ENCODE results near the gene ZBTB20. TPM values are rescaled to one million over a fixed set of nuclear protein-coding genes. Genes with fewer than 3 reads are reported as not detected.

Gene ZBTB20
- total RNA-seq, 1 donor from 2014 or later, result 8.7 TPM

DNA sequence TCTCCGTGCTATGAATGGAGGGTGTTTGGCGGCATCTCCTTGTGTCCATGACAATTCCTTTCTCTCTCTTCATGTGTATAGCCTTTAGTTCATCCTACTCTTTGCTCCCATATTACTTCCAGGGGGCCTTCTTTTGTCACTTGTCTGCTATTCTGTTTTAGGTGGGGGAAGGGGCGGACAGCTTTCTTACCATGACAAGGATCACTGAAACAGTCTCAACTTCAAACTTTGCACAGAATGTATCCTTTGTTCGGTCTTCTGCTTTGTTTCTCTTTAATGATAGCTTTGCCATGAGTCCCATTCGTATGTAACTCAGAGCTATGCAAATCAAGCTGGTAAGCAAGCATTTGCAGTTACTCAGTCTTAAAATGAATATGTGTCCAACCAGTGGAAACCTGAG, 559.1 kb downstream of the ZBTB20 start:
- DNase-seq (ENCODE audit: low read depth in 2 of 2), result no peak

DNA sequence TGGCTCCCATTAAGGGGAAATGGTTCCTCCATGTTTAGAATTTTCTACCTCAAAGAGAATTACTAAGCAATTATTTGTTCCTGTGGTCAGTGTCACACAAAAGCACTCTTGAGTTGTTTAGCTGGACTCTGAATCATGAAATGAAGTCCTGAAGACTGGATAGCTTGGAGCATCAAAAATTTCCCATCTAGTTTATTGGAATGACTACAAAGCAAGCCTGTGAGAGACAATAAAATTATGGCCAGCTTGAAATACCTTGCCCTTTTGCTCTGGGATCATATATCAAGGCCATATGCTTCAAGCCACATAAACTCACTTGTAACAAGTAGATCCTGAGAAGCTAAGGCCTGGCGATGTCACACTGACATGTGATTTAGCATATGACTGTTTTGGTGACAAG, 561.0 kb downstream of the ZBTB20 start:
- no peak for DNase-seq (ENCODE audit: low read depth in 2 of 2)

DNA sequence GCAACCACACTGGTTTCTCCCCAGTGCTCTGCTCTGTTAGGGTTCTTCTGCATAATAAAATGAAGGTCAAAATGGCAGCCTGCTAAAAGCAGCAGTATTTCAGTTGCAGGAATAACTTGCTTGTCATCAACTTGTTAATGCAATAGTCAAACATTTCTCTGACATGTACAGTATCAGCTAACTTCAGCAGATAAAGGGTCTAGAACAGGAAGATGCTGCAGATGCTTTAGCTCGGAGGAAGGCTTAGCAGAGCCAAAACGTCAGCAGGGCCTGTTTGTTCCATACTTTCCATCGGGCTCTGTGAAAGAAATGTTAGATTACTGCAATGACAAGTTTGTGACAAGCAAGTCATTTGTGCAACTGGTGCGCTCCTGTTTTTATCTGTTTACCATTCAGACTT, 561.4 kb downstream of the ZBTB20 start:
- DNase-seq (ENCODE audit: low read depth in 2 of 2), result no peak

DNA sequence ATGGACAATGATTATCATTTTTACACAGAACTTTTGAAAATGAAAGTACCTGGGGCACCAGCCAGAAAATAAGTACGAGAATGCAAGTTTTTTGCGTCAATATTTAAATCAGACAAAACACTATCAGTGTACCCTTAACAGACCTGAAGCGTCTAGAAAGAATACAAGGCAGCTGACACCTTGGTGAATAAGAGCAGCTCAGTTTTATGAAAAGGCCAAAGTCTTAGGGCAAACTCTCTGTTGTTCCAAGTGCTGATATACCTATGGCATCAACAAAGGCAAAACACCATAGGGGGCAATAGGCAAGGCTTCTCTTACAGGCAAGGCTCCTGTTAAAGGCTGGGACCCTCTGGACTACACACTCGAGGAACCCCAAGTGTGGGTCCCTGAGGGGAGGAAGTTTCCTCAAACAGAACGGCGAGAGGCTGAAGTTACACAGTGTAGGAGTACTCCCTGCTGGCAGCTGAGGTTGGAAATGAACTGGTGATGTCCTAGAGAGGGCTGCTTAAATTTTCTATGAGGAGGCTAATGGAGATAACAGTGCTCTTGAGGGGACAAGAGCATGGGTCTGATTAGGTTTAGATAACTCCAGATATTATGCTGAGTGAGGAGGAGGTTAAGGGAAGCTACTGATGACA, 562.2 kb downstream of the ZBTB20 start:
- no peak for DNase-seq (ENCODE audit: low read depth in 2 of 2)

DNA sequence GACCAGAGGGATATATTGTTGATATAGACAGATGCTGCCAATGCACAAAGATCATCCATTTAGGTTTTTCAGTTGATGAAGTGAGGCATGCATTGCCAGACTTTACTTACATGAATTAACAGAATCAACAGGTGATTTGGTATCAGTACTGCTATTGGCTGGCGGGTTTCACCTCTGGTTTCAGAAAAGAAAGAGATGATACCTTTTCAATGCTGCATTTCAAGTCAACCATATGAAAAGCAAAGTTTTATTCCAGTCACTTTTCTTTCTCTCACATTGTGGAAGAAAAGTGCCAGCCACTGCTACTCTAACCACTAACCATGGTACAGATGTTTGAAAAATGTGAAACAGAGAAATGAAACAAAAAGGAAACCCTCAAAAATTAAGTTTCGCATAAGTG, 564.2 kb downstream of the ZBTB20 start:
- DNase-seq (ENCODE audit: low read depth in 2 of 2), result no peak

DNA sequence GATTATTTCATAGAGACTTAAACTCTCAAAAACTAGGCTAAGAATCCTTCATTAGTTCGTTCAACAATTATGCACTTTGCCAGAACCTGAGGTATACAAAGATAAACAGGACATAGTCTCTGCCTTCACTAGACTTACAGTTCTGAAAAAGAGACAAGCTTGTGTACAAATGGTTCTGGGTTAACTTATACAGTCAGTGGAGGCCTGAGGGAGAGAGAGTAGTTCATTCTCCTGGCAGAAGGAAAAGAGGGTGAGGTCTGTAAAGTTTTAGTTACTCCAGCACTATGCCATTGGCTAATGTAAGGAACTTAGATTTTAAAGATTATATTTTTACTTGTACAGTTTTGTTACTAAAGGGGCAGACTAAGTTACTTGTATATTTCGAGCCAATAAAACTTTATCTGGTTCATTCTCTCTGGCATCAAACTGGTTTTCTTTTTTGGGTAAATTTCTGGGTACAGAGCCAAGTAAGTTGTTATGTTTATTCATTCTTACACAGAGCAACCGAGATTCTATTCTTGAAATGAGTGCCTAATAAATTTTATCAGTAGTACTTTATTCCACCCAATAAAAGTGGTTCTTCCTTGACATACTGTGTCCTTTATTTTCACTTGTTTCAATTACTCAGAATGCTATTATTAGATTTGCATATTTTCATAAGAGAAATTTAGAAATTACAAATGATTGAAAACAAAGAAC, 574.6 kb downstream of the ZBTB20 start:
- no peak for DNase-seq (ENCODE audit: low read depth in 2 of 2)

DNA sequence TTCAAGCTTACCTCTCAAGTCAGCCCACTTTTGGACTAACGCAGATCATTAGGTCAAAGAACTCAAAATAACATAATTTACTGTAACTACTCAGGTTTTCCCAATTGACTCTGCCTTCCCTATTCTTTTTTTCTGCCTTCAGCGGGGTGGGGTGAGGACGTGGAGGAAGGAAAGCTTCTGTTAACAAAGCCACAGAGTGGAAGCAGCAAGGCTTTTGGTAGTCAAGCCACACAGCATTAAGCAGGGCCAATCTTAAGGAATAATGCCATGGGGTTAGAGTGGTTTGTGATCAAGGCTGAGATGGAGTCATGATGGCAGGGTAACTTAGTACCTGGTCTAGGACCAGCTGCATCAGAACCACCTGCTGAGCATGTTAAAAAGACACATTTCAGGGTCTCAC, 575.7 kb downstream of the ZBTB20 start:
- no peak for DNase-seq (ENCODE audit: low read depth in 2 of 2)

DNA sequence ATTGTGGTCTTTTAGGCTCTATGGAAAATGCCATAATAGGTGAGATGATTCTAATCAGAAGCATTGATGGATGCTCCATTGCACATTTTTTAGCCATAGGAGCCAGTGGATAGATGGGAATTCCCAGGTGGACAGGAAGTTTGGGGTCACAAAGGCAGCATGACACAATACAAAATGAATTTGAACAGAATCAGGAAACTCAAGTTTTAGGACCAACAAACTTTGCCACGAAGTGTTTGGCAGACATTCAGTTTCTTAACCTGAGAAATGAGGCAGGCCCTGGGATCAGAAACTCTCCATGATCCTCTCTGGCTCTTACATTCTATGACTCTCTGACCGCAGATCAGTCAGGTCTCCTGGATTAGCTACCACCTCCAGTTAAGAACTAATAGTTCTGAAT, 577.9 kb downstream of the ZBTB20 start:
- peak; percentile 30 to 75 for DNase-seq (ENCODE audit: low read depth in 2 of 2)

DNA sequence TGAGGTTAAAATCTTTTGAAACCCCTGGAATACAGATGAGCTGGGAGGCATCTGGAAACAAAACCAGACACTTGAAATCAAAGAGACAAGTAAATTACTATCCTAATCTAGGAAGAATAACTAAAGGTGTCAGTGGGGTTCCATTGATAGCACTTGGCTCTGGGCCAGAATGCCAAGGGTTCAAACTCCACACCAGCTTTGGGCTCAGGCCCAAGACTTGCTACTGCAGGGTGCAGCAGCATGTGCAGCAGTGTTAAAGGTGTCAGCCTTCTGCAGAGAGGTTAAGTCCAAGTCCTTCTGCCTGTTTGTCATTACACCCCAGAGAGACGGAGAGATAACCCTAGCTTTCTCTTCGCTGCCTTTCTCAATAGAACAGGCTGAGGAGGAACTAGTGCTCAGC, 579.3 kb downstream of the ZBTB20 start:
- no peak for DNase-seq (ENCODE audit: low read depth in 2 of 2)

DNA sequence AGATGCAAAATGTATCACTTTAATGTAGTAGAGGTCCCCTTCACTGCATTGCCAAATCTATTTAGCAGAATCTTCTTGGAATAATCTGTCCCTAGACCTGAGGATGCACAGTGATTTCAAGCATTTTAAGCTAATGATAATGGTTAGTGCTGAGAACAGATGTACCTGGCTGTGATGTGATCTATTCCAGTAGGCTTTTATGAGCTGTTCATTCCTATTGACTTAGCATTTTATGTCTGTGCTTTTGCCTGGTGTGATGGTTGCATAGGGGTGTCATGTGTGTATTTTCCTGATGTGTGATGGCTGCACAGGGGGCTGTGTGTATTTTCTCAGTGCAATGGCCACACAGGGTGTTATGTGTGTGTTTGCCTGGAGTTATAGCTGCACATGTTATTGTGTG, 580.3 kb downstream of the ZBTB20 start:
- no peak for DNase-seq (ENCODE audit: low read depth in 2 of 2)

DNA sequence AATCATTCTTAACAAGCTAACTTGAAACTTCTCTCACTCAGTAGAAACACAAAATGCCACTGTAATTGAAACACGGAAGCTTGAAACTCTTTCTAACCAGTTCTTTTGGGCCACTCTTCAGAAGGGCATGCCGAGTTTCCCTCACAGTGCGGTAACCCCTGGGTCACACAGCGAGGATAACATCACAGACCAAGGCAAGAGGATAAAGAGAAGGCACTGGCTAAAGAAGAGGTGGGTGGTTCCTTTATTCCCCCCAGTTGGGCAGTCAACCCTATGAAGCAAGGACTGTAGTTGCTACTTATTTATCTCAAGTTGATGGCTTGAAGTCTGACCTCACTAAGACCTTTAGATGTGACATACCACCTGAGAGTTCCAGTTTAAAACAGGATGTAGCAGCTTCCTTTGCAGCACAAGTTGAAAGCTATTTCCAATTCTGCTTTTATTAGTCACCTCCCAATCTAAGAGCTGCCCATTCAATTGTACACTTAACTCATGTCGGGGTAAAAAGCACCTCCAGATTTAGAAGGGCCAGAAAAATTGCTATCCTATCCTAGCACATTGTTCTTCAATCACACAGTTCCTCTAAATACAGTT, 580.8 kb downstream of the ZBTB20 start:
- peak; percentile 23 to 74 for DNase-seq (ENCODE audit: low read depth in 2 of 2)

DNA sequence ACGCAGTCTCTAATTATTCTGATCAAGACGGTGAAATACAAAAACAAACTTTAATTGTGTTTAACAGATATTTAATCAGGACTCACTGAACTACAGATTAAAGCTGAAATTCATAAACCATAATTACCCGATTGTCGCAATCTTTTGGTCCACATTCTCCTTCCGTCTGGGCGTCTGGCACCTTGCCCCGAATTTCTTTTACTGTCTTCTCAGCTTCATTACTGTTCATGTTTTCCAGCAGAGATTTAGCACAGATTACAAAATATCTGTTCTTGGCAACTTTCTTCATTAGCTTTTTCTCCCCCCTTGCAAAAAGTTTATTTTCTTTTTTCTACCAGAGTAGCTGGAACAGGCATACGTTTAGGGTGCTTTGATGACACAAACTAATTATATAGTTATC, 581.9 kb downstream of the ZBTB20 start:
- DNase-seq (ENCODE audit: low read depth in 2 of 2), result no peak

DNA sequence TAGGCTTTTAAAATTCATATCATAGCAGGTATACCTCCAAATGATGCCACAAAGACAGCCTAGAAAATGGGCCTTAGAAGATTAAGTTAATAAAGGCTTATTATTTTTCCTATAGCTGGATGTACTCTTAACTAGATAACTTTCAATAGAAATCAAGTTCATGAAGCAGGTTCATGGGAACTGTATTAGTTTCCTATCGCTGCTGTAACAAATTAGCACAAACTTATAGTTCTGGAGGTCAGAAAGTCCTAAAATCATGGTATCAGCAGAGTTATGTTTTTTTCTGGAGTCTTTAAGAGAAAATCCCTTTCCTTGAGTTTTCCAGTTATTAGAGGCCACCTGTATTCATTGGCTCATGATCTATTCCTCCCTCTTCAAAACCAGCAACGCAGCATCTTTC, 583.4 kb downstream of the ZBTB20 start:
- no peak for DNase-seq (ENCODE audit: low read depth in 2 of 2)

DNA sequence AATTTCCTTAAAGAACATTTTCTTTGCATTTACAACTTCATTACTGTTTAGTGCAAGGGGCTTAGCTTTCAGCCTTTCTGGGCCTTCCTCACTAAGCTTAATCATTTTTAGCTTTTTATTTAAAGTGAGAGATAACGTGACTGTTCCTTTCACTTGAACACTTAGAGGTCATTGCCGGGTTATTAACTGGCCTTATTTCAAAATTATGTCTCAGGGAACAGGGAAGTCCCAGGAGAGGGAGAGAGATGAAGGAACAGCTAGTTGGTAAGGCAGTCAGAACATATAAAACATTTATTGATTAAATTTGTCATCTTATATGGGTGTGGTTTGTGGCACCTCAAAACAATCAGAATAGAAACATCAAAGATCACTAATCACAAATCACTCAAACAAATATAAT, 584.5 kb downstream of the ZBTB20 start:
- DNase-seq (ENCODE audit: low read depth in 2 of 2), result no peak

DNA sequence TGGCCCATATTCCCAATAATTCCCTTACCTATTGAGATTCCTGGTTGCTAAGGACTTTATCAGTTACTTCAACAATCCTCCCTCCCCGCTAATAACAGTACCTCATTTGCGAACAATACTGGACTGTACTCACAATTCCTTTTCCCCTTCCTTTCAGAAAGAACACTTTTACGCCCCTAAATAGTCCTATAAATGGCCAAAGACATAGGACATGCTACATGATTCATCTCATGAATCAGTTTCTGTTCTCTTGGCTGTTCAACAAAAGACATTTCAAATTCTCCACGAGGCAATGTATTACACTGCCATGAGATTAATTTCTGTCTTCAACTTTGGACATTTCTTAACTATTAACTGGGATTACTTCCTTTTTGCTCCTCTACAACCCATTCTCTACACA, 588.8 kb downstream of the ZBTB20 start:
- DNase-seq (ENCODE audit: low read depth in 2 of 2), result peak in 1 of 2 donors; percentile 65

DNA sequence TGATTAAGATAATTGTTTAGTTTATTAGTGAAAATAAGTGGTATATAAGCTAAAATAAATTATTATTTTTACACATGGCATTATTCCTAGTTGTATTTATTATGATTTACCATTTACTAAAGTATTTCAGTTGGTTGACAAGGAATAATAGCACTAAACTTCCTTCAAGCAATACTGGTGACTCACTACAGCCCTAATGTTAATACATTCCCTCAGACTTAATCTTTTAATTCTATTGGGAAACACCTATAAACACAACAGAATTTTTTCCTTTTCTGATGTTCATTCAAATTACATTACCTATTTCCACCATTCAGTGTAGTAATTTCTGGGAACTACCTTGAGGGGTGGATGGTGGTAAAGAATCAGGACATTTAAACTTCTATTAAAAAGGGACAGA, 589.3 kb downstream of the ZBTB20 start:
- peak in 1 of 2 donors; percentile 23 for DNase-seq (ENCODE audit: low read depth in 2 of 2)

DNA sequence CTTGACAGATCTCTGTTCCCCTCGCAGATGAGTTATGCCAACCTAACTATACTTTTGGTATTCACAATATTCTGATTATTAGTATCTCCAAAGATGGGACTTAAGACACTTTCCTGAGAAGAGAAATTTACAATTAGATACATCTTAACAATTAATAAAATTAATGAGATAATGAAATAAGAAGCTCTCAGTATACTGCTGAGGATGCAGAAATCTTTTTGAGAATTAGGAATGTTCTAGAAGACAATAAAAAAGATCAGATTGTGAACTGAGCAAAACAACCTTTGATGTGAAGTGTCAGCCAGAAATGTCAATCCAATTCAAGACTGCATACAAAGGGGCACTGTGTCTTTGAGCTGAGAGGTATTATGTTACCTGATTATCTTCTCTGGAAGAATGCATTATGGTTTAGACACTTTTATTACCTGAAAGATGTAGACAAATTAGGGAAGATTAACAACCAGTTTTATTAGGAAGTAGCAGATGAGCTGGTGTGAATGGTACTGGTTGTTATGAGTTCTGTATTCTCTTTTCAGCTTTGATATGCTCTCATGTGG, 590.4 kb downstream of the ZBTB20 start:
- no peak for DNase-seq (ENCODE audit: low read depth in 2 of 2)

DNA sequence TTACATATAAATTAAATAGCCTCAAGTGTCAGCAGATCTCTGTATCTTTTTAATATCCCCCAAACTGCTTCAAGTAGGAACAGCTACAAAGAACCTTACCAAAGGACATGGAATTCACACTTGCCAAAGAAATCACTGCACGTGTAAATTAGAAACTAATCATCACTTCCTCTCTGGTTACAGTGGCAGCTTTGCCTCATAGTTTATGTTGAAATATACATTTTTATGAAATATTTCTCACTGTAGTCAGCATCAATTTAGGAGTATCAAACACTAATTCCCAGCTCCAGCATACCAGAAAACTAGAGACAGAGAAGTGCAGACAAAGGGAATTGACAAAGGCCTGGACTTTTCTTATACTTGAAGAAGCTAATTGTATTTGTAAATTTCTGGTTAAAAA, 592.4 kb downstream of the ZBTB20 start:
- DNase-seq (ENCODE audit: low read depth in 2 of 2), result no peak

DNA sequence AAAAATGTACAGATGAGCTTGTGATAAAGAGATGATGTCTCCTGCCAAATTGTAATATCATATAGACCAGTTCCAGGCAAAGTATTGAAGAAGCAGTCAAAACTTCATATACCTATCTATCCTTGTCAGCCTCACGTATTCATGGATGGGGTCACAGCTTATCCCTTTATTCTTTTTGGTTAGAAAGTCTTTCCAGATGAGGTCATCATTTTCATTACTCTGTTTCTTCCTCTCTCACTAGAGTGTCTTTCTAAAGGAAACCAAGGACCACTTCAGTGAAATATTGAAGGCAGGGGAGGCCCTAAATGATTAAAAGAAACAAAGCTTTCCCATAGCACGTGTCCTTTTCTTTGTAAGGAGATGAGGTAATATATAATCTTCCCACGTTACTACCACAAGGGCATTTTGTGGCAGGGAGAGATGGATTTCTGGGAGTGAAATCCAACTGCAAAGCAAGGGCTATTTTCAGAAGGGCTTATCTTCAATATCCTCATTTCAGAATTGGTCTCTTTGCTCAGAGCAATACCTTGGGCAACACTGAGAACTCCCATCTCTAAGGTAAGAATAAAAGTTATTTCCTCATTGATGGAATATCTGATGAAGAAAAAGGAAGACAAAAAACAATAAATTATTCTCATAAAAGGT, 593.0 kb downstream of the ZBTB20 start:
- DNase-seq (ENCODE audit: low read depth in 2 of 2), result no peak

DNA sequence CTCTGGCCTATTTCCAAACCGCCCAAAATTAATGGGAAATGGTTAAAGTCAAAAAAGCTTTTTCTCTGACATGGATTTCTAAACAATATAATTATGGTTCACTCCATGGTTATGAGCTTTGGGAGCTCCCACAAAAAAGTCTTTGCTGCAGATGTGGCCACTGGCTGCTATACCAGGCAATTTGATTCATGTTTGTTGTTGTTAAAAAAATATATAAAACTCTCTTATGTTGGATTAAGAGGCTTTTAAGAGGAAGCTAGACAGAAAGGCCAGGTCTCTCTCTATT, 594.6 kb downstream of the ZBTB20 start:
- no peak for DNase-seq (ENCODE audit: low read depth in 2 of 2)

DNA sequence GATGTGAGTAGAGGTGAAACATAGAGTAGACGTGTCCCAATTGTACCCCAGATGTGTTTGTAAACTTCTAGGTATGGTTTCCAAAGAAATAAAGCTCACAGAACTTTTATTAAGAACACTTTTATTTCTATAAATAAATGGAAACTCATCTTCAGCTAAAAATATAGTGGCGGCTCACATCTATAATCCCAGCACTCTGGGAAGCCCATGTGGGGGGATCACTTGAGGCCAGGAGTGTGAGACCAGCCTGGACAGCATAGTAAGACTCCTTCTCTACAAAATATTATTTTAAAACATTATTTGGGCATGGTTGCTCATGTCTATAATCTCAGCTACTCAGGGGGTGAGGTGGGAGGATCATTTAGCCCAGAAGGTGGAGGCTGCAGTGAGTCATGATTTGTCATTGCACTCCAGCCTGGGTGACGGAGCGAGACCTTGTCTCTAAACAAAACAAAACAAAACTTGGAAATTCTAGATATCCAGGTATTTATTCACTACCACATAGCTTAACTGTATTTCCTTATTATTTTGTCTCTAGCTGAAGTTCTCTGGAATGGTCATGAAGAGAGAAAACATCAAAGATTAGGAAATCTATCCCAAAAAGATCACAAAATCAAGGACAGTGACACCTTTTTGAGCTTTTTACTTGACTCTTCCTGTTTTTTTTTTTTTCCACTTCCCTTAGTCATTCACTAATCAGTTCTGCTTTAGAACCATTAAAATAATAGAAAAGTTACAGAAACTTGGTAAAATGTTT, 595.1 kb downstream of the ZBTB20 start:
- DNase-seq (ENCODE audit: low read depth in 2 of 2), result peak; percentile 31 to 71

DNA sequence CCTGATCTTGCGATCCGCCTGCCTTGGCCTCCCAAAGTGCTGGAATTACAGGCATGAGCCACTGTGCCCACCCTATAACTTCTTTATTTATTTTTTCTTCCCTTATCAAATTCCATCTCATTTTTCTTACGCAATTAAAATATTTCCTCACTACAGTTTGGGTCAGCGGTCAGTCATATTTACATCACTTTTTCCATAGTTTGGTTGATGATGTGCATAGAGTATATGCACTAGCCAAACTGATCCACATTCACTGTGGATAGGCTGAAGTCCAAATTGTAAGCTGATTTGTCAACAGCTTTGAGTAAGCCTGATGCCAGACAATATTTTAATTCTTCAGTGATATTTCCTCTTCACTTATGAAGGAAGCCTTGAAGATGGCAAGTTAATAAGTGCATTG, 596.9 kb downstream of the ZBTB20 start:
- peak in 1 of 2 donors; percentile 24 for DNase-seq (ENCODE audit: low read depth in 2 of 2)

Data from dermis microvascular lymphatic vessel endothelial cell (primary cell).